GM04503 (cell line): ENCODE data around the gene MEIKIN.

ENCODE experiments used
- DNase-seq: peaks from one replicate; pipeline ENCODE4 v3.0.0-alpha.2; 2012; ENCODE audit warnings: low read depth

The MEIKIN gene

DNA sequence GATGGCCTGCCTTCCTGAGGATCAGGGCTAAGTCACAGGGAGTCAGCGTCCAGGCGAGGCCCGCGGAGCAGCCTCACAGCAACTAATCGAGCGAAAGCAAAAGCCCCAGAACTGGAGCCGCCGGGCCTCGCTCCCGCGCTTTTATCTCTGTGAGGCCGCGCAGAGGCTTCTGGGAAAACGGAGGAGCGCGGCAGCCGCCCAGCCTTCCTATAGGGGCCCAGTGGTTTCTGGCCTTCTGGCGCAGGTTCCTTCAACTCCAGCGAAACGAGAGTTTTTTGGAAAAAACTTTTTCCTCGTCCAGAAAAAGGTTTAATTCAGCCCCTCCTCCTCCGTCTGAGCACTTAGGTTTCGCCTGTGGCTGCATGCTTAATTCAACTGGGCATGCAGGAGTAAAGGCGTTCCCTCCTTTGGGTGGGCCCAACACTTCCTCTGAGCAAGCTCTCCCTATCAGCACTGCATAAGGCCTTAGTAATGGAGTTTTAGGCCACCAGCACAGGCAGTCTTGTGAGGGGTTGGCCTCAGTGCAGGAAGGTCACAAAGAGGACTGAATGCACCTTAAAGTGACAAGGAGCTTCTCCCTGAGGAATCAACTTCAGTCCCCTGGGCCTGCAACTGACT lies at the start of gene MEIKIN:
Gene MEIKIN, minus strand, starts transcription at position 113 of the 618 bp plus-strand sequence. CDS start 158 bp downstream, outside the sequence.
- no peak for DNase-seq

GRCh38 chr5:131994533-131995226 lies 49.2 kb upstream of the MEIKIN start:
- no peak for DNase-seq

DNA sequence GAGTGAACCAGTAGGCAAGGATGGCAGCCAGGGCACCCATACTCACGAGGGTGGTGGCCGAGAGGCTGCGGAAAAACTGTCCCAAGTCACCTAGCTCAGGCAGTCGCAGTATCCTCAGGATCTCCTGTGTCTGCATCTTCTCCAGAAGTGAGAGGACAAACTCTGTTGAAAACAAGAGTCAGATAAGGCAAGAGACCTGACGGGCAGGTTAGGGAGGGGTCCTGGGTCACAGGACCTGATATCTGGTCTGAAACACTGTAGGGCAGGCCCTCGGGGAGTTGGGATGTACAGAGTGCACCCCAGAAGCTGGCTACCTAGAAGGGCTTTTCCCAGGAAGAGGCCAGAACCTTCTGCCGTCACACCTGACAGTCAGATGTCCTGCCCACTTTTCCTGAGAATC lies 48.6 kb upstream of the MEIKIN start:
- DNase-seq, result no peak

- no peak for DNase-seq
Observed at GRCh38 chr5:131993676-131994075, 48.2 kb upstream of the MEIKIN start.

- DNase-seq, result no peak
Observed at GRCh38 chr5:131992370-131992769, 46.9 kb upstream of the MEIKIN start.

- DNase-seq, result no peak
Observed at GRCh38 chr5:131991593-131992324, 46.3 kb upstream of the MEIKIN start.

DNA sequence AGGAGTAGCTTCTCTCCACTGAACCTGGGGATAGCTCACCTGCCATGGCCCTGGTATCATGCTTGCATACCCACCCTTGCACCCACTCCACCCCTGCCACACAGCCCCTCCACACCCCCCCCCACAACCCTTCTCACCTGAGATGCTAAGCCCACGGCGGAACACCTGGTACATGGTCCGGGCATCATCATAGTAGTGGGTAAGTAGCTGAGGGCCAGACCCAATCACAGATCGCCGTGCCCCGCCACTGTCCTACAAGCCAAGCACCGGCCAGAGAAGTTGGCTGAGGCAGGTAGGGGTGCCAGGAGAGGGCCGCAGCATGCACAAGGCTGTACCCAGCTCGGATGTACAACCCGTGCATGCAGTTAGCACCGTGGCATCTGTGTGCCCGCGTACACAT lies 45.3 kb upstream of the MEIKIN start:
- DNase-seq, result no peak

DNA sequence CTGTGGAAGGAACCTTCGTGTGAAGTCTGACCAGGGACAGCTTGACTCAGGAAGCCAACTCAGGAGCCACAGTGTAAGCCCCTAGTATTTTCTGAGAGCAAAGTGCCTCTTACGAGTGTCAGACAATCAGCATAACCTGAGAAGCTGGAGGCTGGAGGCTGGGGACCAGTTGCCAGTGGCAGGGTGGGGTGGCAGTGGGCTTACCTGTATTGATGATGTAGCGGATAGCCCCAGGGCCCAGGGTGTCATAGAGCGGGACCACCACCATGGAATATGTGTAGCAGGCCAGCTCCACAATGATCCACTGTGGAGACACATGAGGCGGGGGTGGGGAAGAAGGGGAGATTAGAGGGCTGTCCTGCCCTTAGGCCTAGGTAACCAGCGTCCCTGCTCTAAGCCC lies 43.1 kb upstream of the MEIKIN start:
- DNase-seq, result no peak

GRCh38 chr5:131987251-131987650 lies 41.8 kb upstream of the MEIKIN start:
- DNase-seq, result no peak

GRCh38 chr5:131986161-131986912 lies 40.9 kb upstream of the MEIKIN start:
- no peak for DNase-seq

- DNase-seq, result no peak
Observed at GRCh38 chr5:131984956-131985665, 39.6 kb upstream of the MEIKIN start.

- DNase-seq, result no peak
Observed at GRCh38 chr5:131983244-131983771, 37.8 kb upstream of the MEIKIN start.

DNA sequence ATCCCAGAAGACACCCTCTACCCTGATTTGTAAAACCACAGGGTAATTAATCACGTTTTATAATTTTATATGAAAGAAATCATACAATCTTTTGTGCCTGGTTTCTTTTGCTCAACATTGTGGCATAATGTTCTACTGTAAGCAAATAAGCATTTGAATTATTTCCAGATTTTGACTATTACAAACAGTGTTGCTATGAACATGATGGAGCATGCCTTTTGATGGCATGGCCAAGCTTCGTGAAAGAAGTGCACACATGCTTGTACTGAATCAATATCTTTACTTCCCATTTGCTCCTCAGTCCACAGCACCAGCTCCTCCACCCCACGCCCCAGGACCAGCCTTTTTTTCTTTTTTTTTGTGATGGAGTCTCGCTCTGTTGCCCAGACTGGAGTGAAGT lies 36.1 kb upstream of the MEIKIN start:
- no peak for DNase-seq

GRCh38 chr5:131980696-131981095 lies 35.2 kb upstream of the MEIKIN start:
- DNase-seq, result no peak

GRCh38 chr5:131979816-131980215 lies 34.4 kb upstream of the MEIKIN start:
- no peak for DNase-seq

GRCh38 chr5:131977212-131977604 lies 31.7 kb upstream of the MEIKIN start:
- DNase-seq, result no peak

DNA sequence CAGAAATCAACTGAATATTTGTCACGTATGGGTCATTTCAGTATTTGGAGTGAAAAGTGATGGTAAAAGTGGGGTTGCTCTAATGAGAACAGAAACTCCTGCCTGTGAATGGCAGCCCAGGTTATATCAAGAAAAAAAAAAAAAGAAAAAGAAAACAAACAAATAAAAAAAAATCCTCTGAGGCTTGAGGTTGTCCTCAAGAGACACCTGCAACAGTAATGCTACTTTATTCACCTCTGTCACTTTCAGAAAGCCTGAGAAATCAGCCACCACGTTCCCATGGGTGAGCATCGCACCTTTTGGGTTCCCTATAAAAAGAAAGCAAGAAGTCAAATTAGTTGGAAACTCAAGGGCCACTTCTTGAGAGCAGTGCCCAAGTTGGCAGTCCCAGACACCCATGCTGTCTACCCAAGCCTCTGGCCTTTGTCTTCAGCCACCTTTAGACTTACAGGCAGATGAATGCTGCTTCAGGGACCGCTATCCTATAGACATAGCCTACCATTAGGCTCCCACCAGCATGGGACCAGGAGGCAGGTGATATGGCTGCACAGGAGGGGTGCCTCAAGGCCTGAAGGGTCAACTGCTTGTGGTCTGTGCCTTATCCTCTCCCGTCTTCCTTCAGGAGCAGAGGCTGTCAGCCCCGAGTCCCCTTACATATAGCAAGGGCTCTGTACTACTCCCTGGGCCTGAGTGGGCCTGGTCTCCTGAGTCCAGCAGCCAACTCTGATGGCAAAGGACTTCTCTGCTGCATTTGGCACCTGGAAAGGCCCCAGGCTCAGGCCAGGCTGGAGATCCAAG lies 31.1 kb upstream of the MEIKIN start:
- DNase-seq, result no peak

GRCh38 chr5:131974956-131975726 lies 29.7 kb upstream of the MEIKIN start:
- DNase-seq, result no peak

GRCh38 chr5:131974622-131974955 lies 29.1 kb upstream of the MEIKIN start:
- DNase-seq, result no peak

GRCh38 chr5:131974016-131974415 lies 28.6 kb upstream of the MEIKIN start:
- no peak for DNase-seq
